Islet of Langerhans (tissue), 1 donor: ENCODE measurements around the gene RHBG.
"Not testable (repeated sequence)": the region's sequence is repeated elsewhere in the genome, so short reads cannot be mapped to it uniquely, and the experiment has no call there.

ENCODE experiments used
- FAIRE-seq: peaks from one replicate; lab custom pipeline; 2011; peaks lifted over from hg19 to GRCh38; lab: Jason Lieb, UNC

Gene RHBG

DNA sequence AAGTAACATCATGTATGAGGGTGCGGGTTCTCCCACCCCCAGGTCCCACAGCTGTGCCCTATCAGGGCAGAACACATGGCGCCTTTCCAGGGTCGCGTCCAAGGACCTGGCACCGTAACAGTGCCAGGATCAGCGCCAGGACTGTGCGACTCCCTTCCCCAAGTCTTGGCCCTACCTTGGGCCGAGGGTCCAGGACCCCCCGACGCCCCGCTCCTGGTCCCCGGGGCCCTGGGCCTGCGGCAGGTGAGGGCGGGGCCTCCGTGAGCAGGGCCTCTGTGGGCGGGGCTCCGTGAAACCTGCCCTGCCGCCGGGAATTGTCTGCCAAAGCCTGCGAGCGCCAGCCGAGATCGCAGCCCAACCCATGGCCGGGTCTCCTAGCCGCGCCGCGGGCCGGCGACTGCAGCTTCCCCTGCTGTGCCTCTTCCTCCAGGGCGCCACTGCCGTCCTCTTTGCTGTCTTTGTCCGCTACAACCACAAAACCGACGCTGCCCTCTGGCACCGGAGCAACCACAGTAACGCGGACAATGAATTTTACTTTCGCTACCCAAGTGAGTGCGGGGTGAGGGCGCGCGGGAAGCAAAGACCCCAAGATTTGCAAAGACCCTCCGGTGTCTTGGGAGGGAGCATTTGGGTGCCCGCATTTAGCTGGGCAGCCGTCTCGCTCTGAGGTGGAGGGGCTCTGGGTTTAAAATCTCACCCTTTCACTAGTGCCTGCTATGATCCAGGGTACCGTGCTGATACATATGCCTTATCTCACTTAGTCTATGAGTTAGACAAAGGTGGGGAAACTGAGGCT lies at the start of gene RHBG:
Gene RHBG (plus strand): TSS at position 323 of the 796 bp plus-strand sequence. CDS start 39 bp downstream, at position 362.
- no peak for FAIRE-seq

- no peak for FAIRE-seq
Measured at GRCh38 chr1:156319664-156320063, 49.3 kb upstream of the RHBG start.

GRCh38 chr1:156320560-156320959 lies 48.5 kb upstream of the RHBG start:
- no peak for FAIRE-seq

DNA sequence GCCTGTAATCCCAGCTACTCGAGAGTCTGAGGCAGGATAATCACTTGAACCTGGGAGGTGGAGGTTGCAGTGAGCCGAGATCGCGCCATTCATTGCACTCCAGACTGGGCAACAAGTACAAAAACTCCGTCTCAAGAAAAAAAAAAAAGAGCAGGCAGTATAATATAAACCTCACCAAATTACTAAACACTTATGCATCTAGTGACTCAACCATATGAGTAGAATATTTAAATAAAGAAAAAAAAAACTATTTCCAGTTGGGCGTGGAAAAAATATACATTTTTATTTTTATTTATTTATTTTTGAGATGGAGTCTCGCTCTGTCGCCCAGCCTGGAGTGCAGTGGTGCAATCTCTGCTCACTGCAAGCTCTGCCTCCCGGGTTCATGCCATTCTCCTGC lies 45.8 kb upstream of the RHBG start:
- not testable (repeated sequence) for FAIRE-seq

DNA sequence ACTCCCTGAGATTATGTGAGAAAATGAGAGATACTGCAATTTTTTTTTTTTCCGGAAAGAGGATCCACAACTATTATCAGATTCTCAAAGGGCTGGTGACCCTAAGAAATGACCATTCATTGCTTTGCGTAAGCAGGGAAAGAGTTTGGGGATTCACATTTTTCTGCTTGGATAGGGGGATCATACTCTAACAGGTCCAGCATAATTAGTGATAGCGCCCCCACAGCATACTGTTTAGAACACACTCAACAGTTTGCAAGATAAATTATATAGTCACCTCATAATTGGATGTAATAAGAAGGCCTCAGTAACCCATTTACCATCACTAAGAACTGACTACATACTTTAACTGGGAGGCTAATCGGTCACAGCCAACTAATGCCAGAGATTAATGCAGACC lies 32.8 kb upstream of the RHBG start:
- FAIRE-seq = no peak

DNA sequence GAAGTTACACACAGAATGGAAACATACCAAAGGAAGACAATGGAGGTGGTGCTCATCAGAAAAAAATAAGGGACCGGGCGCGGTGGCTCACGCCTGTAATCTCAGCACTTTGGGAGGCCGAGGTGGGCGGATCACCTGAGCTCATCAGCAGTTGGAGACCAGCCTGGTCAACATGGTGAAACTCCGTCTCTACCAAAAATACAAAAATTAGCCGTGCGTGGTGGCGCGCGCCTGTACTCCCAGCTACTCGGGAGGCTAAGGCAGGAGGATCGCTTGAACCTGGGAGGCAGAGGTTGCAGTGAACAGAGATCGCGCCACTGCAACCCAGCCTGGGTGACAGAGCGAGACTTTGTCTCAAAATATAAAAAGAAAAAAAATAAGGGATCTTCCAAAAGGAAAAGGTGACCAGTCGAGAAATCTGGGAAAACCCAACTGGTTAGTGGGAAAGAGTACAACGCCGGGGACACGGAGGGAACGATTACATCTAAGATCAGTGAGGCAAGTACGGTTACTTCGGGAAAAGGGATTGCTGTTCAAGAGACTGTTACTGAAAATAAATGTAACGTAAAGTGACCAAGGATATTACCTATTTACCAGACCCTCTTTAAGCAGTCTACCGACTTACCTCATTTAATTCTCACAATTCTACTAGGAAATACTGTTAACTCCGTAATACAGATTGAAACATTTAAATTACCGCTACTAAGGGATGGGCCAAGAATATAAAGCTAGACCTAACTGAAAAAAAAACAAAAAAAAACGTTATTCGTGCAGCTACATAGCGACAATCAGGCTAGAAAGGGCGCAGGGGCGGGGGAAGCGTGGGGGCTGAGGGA lies 31.7 kb upstream of the RHBG start:
- FAIRE-seq = no peak

DNA sequence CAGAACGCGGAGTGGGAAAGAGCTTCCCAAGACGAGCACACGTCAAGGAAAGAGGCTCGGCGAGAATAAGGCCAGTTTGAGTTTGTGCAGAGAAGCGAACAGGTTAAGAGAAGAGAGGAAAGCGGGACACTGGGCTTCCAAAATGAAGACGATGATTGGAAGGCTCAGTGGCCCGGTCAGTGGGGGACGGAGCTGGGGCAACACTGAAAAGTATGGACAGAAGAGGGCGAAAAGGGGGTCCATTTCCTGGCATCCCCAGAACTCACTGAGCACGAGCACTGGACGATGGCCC lies 31.2 kb upstream of the RHBG start:
- FAIRE-seq = no peak

GRCh38 chr1:156338180-156338976 lies 30.6 kb upstream of the RHBG start, which contains the start of the genes CCT3 and TSACC:
CCT3 (minus strand) TSS chr1:156338292; CDS start chr1:156338184, 108 bp downstream.
TSACC (plus strand) TSS chr1:156338526; CDS start chr1:156339758, 1,232 bp downstream.
- peak; percentile 89 for FAIRE-seq

DNA sequence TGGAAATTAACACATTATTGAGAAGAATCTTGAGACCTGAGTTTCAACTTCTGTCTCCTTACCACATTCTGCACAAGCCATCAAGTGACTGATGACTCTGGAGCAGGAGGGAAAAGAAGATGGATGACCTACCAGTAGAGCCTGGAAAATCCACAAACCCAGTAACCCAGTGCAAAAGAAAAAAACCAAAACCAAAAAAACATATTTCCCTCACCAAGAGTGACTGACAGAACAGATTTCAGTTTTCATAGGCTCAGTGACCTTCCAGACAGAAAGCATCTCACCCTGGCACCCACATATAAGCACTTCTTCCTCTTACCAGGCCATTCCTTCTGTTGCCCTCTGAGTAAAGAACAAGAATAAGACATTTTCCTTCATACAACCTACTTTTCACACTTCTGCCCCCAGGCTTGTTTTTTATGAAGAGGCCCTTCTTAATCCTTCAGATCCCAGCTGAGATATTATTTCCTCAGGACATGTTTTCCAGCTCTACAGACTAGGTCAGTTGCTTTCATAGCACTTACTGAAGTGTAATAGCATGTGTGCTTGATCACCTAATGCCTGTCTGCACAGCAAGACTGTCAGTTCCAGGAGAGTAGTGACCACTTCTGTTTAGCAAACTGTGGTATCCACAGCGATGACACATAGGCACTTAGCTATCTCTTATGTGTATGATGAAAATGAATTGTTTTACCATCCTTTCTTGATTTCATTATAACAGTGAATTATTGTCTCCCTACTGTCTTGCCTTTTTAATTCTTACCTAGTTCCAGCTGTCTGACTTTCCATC lies 26.6 kb upstream of the RHBG start:
- no peak for FAIRE-seq

DNA sequence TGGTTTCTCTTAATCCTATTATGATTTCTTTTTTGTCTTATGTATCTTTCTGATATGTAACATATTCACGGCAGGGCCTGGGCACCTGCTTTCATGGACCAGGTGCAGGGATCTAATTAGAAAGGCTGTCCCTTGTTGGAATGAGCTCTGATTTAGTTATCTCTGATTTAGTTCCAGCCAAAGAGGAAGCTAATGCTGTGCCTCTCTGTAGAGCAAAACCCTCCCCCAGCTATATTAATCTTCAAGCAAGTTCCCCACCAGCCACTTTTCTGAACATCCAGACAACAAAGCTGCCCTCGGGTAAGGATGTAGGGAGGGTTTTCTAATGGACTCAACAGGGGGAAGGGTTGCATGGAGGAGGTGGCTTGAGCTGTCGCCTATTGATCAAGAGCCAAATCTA lies 24.6 kb upstream of the RHBG start:
- FAIRE-seq = no peak

DNA sequence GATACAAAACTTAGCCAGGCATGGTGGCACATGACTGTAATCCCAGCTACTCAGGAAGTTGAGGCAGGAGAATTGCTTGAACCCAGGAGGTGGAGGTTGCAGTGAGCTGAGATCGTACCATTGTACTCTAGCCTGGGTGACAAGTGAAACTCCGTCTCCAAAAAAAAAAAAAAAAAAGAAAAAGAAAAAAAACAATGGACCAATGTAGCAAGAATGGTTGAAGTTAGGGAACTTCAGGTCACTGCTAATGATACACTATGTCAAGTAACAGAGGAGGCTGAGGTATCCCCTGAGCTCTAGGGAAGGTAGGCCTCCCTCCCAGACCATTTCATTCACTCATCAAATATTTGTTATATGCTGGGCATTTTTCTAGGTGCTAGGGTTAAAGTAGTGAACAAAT lies 23.0 kb upstream of the RHBG start:
- not testable (repeated sequence) for FAIRE-seq

- FAIRE-seq = no peak
Measured at GRCh38 chr1:156346636-156347035, 22.4 kb upstream of the RHBG start.

DNA sequence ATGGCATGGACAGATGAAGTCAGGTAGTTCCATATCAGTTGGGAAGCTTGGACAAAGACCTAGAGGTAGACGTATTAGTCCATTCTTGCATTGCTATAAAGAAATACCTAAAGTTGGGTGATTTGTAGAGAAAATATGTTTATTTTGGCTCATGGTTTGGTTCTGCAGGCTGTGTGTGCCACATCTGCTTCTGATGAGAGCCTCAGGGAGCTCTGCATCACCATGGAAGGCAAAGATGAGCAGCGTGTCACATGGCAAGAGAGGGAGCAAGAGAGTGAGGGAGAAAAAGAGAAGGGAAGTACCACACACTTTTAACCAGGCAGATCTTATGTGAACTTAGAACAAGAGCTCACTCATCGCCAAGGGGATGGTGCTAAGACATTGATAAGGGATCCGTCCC lies 21.7 kb upstream of the RHBG start:
- FAIRE-seq = no peak

DNA sequence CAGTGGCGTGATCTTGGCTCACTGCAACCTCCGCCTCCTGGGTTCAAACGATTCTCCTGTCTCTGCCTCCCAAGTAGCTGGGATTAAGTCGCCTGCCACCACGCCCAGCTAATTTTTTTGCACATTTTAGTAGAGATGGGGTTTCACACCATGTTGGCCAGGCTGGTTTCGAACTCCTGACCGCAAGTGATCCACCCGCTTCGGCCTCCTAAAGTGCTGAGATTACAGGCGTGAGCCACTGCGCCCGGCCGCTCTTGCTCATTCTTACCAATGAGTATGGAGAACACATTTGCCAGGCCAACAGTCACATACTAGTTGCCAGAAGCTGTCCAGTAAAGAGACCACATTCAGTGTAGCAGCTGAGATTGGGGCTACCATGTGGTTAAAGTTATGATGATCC lies 16.5 kb upstream of the RHBG start:
- not testable (repeated sequence) for FAIRE-seq

GRCh38 chr1:156356262-156356874 lies 12.6 kb upstream of the RHBG start:
- FAIRE-seq = no peak

DNA sequence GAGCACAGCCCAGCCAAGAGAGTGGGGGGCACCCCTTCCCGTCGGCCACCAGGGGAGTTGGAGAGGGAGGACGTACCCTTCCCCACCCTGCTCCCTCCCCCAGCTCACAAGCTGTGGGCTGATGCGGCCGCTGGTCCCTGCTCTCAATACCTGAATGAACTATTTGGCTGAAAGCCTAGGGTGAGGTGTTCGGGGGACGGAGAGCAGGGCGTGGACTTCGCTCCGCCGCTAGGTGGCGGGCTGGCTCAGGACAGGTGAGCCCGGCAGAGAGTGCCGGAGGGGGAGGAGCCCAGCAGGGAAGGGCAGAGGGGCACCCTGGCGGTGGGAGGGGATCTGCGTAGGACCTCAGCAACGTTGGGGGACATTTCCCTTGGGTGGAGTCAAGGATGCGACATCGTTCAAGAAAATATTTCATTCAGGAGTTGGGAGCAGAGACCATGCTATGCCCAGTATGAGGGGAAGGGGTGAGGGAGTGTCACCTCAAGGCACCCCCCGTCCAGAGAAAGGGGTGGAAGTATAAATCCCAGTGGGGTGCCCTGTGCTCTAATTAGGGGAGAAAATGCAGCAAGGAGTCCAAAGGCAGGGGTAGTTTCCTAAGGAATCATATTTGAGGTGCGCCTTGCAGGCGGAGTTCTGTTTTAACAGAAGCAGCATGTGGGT lies 12.0 kb upstream of the RHBG start:
- no peak for FAIRE-seq

- FAIRE-seq = no peak
Measured at GRCh38 chr1:156357977-156358376, 11.0 kb upstream of the RHBG start.

DNA sequence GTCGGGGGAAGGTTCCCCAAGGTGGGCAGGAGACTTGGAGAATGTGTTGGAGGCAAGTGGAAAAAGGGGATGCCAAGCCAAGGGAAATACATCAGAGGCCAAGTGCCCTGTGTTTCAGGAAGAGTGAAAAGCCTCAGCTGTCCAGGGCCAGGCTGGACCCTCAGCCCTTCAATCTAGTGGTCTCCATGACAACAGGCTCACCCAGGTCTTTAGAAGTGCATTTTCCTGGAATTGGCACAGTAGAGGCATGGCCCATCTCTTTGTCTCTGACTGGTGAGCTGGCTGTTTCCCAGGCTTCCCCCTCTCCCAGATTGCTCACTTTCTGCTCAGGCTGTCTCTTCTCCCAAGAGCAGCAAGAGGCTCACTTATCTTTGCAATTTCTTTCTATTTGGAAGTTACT lies 10.4 kb upstream of the RHBG start:
- FAIRE-seq = no peak

DNA sequence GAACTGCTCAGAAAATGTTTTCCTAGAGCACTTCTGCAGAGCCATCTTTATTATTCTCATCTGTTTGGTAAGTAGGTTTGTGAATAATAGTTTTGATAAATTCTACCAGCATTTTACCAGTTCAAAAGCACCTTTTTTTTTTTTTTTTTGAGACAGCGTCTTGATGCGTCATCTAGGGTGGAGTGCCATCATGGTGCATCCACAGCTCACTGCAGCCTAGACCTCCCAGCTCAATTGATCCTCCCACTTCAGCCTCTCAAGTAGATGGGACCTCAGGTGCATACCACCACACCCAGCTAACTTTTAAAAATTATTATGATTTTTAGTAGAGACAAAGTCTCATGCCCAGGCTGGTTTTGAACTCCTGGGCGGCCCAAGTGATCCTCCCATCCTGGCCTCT lies 9.8 kb upstream of the RHBG start:
- FAIRE-seq = no peak

- FAIRE-seq = no peak
Measured at GRCh38 chr1:156359973-156360372, 9.0 kb upstream of the RHBG start.

DNA sequence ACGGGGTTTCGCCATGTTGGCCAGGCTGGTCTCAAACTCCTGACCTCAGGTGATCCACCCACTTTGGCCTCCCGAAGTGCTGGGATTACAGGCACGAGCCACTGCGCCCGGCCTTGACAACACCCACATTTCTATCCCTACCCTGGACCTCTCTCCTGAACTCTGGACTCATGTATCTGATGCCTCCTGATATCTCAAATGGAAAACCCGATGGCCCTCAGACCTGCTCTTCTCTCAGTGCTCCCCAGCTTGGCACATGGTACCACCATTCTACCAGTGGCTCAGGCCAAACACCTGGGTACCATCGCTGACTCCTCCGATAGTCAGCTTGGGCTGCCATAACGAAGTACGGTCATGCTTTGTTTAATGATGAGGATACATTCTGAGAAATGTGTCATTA lies 8.5 kb upstream of the RHBG start:
- FAIRE-seq = no peak
